ENCODE measurements around the gene CDHR1. TPM values are rescaled to one million over a fixed set of nuclear protein-coding genes. Genes with fewer than 3 reads are reported as not detected.

Gene CDHR1
- total and polyA plus RNA-seq, 4 donors = 0.07 to 0.51 (median 0.14) TPM

DNA sequence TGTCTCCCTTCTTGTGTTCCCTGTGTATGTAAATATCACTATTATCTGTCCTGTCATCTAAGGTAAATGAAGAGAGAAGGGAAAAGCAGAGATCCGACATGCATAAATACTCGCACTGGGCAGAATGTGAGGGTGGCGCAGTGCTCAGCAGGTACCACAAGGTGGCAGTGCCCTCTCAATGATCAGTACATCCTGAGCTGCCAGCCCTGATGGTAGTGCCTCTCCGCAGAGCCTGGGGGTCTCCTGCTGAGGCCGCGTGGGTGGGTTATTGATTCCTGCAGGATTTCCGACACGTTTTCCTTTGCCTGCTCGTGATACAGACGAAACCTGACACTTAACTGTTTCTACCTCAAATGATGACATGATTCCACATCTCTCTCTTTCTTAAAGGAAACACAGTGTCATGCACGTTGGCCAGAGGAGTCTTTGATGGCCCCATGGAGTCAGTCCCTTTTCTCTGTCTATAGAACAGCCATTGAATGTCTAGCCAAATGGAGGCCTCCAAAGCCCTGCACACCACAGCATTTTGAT, 70.3 kb downstream of the CDHR1 start:
- Histone ChIP-seq H3K27ac (ENCODE audit: low read depth in 1 of 2, low read length in 2 of 2) (no peak overlapping the region), H3K9me3 (ENCODE audit: control insufficient read depth in 4 of 4, low read length in 3 of 4) (no peaks in the 10 kb centered on the region), H3K4me3 (ENCODE audit: low read depth in 1 of 3, low read length in 3 of 3) (no peak overlapping the region), H3K9ac (ENCODE audit: low read depth in 1 of 2, low read length in 2 of 2) (no peak overlapping the region), H3K4me1 (ENCODE audit: control insufficient read depth in 4 of 4, insufficient read depth in 4 of 4, low read length in 3 of 4) (no peaks in the 10 kb centered on the region), H3K27me3 (ENCODE audit: control insufficient read depth in 4 of 4, insufficient read depth in 4 of 4, low read length in 3 of 4) (peaks cover 0 to 3% (median 0%) of the 10 kb centered on the region in 4 donors), H3K36me3 (ENCODE audit: control insufficient read depth in 4 of 4, insufficient read depth in 3 of 4, low read depth in 1 of 4, low read length in 3 of 4) (no peaks in the 10 kb centered on the region)
- 3% methylated on average over 11 of the region's 11 CpGs for WGBS
- TF ChIP-seq HNF4A (conservative IDR thresholded peaks at IDR 0.05) (no peak), HNF4G (IDR thresholded peaks at IDR 0.05) (no peak), TAF1 (conservative IDR thresholded peaks at IDR 0.05) (no peak), EGR1 (IDR thresholded peaks at IDR 0.05; ENCODE audit: low read depth in 2 of 2) (no peak), FOXA2 (IDR thresholded peaks at IDR 0.05) (no peak), SP1 (IDR thresholded peaks at IDR 0.05) (no peak), RXRA (IDR thresholded peaks at IDR 0.05) (no peak), RAD21 (IDR thresholded peaks at IDR 0.05) (peak; percentile 91 to 95), YY1 (IDR thresholded peaks at IDR 0.05) (no peak), FOXA1 (IDR thresholded peaks at IDR 0.05) (no peak), JUND (IDR thresholded peaks at IDR 0.05) (no peak), NR2F2 (IDR thresholded peaks at IDR 0.05) (no peak)
- TF ChIP-seq, protein P1, sequence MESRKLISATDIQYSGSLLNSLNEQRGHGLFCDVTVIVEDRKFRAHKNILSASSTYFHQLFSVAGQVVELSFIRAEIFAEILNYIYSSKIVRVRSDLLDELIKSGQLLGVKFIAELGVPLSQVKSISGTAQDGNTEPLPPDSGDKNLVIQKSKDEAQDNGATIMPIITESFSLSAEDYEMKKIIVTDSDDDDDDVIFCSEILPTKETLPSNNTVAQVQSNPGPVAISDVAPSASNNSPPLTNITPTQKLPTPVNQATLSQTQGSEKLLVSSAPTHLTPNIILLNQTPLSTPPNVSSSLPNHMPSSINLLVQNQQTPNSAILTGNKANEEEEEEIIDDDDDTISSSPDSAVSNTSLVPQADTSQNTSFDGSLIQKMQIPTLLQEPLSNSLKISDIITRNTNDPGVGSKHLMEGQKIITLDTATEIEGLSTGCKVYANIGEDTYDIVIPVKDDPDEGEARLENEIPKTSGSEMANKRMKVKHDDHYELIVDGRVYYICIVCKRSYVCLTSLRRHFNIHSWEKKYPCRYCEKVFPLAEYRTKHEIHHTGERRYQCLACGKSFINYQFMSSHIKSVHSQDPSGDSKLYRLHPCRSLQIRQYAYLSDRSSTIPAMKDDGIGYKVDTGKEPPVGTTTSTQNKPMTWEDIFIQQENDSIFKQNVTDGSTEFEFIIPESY (IDR thresholded peaks at IDR 0.05) = no peak
- TF ChIP-seq, protein P2, sequence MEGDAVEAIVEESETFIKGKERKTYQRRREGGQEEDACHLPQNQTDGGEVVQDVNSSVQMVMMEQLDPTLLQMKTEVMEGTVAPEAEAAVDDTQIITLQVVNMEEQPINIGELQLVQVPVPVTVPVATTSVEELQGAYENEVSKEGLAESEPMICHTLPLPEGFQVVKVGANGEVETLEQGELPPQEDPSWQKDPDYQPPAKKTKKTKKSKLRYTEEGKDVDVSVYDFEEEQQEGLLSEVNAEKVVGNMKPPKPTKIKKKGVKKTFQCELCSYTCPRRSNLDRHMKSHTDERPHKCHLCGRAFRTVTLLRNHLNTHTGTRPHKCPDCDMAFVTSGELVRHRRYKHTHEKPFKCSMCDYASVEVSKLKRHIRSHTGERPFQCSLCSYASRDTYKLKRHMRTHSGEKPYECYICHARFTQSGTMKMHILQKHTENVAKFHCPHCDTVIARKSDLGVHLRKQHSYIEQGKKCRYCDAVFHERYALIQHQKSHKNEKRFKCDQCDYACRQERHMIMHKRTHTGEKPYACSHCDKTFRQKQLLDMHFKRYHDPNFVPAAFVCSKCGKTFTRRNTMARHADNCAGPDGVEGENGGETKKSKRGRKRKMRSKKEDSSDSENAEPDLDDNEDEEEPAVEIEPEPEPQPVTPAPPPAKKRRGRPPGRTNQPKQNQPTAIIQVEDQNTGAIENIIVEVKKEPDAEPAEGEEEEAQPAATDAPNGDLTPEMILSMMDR (IDR thresholded peaks at IDR 0.05; ENCODE audit: low read depth, low read length, missing input control) = peak; percentile 93
- TF ChIP-seq, protein P3, sequence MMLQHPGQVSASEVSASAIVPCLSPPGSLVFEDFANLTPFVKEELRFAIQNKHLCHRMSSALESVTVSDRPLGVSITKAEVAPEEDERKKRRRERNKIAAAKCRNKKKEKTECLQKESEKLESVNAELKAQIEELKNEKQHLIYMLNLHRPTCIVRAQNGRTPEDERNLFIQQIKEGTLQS (IDR thresholded peaks at IDR 0.05) = no peak
- TF ChIP-seq, protein P4, sequence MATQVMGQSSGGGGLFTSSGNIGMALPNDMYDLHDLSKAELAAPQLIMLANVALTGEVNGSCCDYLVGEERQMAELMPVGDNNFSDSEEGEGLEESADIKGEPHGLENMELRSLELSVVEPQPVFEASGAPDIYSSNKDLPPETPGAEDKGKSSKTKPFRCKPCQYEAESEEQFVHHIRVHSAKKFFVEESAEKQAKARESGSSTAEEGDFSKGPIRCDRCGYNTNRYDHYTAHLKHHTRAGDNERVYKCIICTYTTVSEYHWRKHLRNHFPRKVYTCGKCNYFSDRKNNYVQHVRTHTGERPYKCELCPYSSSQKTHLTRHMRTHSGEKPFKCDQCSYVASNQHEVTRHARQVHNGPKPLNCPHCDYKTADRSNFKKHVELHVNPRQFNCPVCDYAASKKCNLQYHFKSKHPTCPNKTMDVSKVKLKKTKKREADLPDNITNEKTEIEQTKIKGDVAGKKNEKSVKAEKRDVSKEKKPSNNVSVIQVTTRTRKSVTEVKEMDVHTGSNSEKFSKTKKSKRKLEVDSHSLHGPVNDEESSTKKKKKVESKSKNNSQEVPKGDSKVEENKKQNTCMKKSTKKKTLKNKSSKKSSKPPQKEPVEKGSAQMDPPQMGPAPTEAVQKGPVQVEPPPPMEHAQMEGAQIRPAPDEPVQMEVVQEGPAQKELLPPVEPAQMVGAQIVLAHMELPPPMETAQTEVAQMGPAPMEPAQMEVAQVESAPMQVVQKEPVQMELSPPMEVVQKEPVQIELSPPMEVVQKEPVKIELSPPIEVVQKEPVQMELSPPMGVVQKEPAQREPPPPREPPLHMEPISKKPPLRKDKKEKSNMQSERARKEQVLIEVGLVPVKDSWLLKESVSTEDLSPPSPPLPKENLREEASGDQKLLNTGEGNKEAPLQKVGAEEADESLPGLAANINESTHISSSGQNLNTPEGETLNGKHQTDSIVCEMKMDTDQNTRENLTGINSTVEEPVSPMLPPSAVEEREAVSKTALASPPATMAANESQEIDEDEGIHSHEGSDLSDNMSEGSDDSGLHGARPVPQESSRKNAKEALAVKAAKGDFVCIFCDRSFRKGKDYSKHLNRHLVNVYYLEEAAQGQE (IDR thresholded peaks at IDR 0.05) = no peak
- DNase-seq (ENCODE audit: low spot score) = peak; percentile 66

DNA sequence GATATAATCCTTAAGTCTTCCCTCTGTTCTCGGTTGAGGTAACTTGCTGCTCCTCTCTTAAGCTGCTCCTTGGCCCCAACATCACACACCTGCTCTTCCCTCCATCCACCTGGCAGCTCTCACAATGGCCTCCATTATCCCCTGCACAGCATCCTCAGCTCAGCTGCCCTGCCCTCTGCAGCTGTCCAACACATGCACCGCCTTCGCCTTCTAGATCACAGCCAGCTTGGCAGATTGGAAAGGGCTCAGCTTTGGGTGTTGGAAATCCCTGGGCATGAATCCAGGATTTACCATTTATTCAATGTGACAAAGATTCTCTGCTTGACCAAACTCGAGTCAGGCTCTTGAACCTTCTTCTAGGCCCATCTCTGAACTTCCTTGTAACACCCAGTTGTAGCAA, 71.1 kb downstream of the CDHR1 start:
- H3K27me3 ChIP-seq (ENCODE audit: control insufficient read depth in 4 of 4, insufficient read depth in 4 of 4, low read length in 3 of 4) = peaks cover 0 to 3% (median 0%) of the 10 kb centered on the region in 4 donors
- H3K9me3 ChIP-seq (ENCODE audit: control insufficient read depth in 4 of 4, low read length in 3 of 4) = no peaks in the 10 kb centered on the region
- H3K9ac ChIP-seq (ENCODE audit: low read depth in 1 of 2, low read length in 2 of 2) = no peak overlapping the region
- DNase-seq (ENCODE audit: low spot score) = no peak
- no peak overlapping the region for H3K27ac ChIP-seq (ENCODE audit: low read depth in 1 of 2, low read length in 2 of 2)
- WGBS = 78% methylated on average over 4 of the region's 4 CpGs
- H3K4me1 ChIP-seq (ENCODE audit: control insufficient read depth in 4 of 4, insufficient read depth in 4 of 4, low read length in 3 of 4) = no peaks in the 10 kb centered on the region
- no peaks in the 10 kb centered on the region for H3K36me3 ChIP-seq (ENCODE audit: control insufficient read depth in 4 of 4, insufficient read depth in 3 of 4, low read depth in 1 of 4, low read length in 3 of 4)
- H3K4me3 ChIP-seq (ENCODE audit: low read depth in 1 of 3, low read length in 3 of 3) = no peak overlapping the region
- TF ChIP-seq GABPA (IDR thresholded peaks at IDR 0.05 in 1 of 2, conservative IDR thresholded peaks at IDR 0.05 in 1 of 2) = no peak
- TF ChIP-seq, protein P5, sequence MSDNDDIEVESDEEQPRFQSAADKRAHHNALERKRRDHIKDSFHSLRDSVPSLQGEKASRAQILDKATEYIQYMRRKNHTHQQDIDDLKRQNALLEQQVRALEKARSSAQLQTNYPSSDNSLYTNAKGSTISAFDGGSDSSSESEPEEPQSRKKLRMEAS (IDR thresholded peaks at IDR 0.05) = no peak
- TF ChIP-seq JUND (IDR thresholded peaks at IDR 0.05) = no peak
- TF ChIP-seq SP1 (IDR thresholded peaks at IDR 0.05) = no peak
- no peak for TF ChIP-seq FOXA1 (IDR thresholded peaks at IDR 0.05)
- no peak for TF ChIP-seq HNF4G (IDR thresholded peaks at IDR 0.05)
- TF ChIP-seq NR2F2 (IDR thresholded peaks at IDR 0.05) = no peak
- TF ChIP-seq, protein P2 (IDR thresholded peaks at IDR 0.05; ENCODE audit: low read depth, low read length, missing input control) = no peak
- TF ChIP-seq, protein P3 (IDR thresholded peaks at IDR 0.05) = no peak
- no peak for TF ChIP-seq TAF1 (conservative IDR thresholded peaks at IDR 0.05)
- TF ChIP-seq RAD21 (IDR thresholded peaks at IDR 0.05) = no peak
- TF ChIP-seq EGR1 (IDR thresholded peaks at IDR 0.05; ENCODE audit: low read depth in 2 of 2) = no peak
- no peak for TF ChIP-seq YY1 (IDR thresholded peaks at IDR 0.05)
- no peak for TF ChIP-seq HNF4A (conservative IDR thresholded peaks at IDR 0.05)
- TF ChIP-seq RXRA (IDR thresholded peaks at IDR 0.05) = no peak
- TF ChIP-seq FOXA2 (IDR thresholded peaks at IDR 0.05) = no peak
- TF ChIP-seq, protein P1 (IDR thresholded peaks at IDR 0.05) = no peak

Measured in liver (tissue), 9 donors.